Measurements from ENCODE around the gene SPATA9.
A peak's percentile ranks its signal among the peaks of the same experiment; 100 is the strongest.
"Not testable (repeated sequence)": the region's sequence is repeated elsewhere in the genome, so short reads cannot be mapped to it uniquely, and the experiment has no call there.

Gene SPATA9

DNA sequence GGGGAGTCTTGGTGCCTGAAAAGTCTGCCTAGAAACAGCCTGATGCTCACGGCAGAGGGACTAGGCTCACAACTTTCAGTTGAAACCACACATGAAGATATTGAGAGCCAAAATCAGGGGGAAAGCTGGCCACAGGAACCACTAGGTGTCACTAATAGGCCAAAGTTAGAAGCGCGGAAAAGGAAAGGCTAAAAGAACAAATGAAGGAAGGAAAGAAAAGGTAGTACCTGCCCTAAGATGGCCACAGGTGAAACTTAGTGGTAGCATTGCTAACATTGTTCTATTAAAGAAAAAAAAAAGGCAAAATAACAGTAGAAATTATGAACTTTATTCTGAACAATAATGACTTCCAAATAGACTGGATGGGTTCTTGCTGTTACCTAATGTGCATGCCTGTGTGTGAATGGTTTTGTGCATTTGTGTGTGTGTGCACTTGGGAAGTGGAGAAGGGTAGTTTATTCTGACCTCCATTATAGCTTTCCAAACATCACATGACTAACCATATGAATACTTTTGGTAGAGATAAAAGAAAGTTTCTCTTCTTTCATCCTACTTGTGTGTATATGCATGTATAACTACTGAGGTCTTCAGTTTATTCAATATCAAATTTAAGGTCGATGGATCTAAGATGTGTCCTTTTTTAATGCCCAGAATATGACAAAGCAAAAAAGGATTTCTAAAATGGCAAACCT, 38.3 kb downstream of the SPATA9 start:
- H3K4me3 ChIP-seq (ENCODE audit: control insufficient read depth, low read depth, low read length) = no peak overlapping the region
- peak; percentile 67 for DNase-seq (ENCODE audit: low read depth)
- TF ChIP-seq, protein P1, sequence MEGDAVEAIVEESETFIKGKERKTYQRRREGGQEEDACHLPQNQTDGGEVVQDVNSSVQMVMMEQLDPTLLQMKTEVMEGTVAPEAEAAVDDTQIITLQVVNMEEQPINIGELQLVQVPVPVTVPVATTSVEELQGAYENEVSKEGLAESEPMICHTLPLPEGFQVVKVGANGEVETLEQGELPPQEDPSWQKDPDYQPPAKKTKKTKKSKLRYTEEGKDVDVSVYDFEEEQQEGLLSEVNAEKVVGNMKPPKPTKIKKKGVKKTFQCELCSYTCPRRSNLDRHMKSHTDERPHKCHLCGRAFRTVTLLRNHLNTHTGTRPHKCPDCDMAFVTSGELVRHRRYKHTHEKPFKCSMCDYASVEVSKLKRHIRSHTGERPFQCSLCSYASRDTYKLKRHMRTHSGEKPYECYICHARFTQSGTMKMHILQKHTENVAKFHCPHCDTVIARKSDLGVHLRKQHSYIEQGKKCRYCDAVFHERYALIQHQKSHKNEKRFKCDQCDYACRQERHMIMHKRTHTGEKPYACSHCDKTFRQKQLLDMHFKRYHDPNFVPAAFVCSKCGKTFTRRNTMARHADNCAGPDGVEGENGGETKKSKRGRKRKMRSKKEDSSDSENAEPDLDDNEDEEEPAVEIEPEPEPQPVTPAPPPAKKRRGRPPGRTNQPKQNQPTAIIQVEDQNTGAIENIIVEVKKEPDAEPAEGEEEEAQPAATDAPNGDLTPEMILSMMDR (conservative IDR thresholded peaks at IDR 0.05; ENCODE audit: control insufficient read depth, insufficient read depth, low read depth, low read length) = peak; percentile 81

DNA sequence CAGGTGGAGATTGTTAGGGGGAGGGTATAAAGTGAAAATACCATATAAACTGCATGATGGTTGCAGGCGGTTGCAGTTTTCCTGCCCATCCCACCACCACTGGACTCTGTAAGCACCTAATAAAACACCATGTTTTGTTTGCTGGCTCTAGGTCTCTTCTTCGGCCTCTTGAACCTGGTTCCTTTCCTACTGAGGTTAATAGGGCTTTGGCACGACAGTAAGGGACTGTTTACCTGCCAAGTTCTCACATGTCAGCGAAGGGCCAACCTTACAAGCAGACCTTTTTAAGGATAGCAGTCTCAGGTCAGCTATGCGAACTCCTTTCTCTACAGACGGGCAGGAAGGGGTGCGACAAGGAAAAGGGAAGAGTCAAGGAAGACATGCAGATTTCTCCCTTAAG, 39.6 kb downstream of the SPATA9 start:
- TF ChIP-seq, protein P1 (conservative IDR thresholded peaks at IDR 0.05; ENCODE audit: control insufficient read depth, insufficient read depth, low read depth, low read length) = no peak
- no peak overlapping the region for H3K4me3 ChIP-seq (ENCODE audit: control insufficient read depth, low read depth, low read length)
- no peak for DNase-seq (ENCODE audit: low read depth)

DNA sequence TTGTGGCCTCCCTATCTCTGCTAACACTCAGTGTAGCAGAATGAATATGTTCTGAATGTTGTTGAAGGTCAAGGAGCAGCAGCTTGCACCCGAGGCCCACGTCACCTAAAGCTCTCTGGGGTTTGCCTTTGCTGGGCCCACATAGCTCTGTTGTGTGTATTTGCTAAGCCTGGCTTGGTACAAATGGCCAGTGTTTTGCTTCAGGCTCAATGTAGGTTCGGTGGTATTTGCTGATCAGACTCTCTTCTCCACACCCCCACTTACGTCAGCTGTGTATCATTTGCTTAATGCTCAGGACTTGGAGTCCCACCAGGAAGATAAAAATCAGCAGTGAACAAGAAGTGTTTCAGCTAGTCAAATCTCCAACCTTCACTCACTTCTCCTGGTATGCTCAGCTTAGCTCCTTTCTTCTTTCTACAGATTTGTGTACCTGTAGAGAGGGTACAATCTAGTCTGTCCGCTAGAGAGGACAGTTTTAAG, 41.0 kb downstream of the SPATA9 start:
- DNase-seq (ENCODE audit: low read depth) = peak; percentile 85
- TF ChIP-seq, protein P1 (conservative IDR thresholded peaks at IDR 0.05; ENCODE audit: control insufficient read depth, insufficient read depth, low read depth, low read length) = no peak
- no peak overlapping the region for H3K4me3 ChIP-seq (ENCODE audit: control insufficient read depth, low read depth, low read length)

DNA sequence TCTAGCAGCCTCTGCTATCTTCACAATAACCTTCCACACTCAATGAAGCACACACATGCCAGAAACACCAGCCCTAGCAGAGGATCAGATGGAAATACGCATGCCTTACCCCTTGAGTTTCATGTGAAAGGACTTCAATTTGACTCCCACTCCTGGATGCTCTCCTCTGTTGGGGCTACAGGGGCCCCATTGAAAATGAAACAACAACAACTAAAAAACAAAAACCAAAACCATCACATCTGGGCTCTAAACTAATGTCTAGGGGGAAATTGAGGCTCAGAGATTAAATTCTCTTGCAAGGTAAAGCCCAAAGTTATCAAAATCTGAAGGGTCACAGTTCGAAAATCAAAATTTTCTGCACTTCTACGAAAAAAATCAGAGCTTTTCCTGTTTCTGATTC, 44.2 kb downstream of the SPATA9 start:
- no peak for DNase-seq (ENCODE audit: low read depth)
- H3K4me3 ChIP-seq (ENCODE audit: control insufficient read depth, low read depth, low read length) = no peak overlapping the region
- TF ChIP-seq, protein P1 (conservative IDR thresholded peaks at IDR 0.05; ENCODE audit: control insufficient read depth, insufficient read depth, low read depth, low read length) = no peak

DNA sequence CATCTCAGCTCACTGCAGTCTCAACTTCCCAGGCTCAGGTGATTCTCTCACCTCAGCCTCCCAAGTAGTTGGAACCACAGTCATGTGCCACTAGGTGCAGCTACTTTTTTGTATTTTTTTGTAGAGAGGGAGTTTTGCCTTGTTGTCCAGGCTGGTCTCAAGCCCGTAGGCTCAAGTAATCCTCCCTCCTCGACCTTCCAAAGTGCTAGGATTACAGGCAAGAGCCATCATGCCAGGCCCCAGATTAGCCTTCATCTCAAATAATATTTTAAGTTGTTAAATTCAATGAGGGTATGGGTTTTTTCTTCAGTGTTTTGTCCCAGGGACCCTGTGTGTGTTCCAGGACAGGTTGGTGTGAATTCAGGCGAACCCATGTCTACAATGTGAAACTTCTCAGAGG, 48.7 kb downstream of the SPATA9 start:
- TF ChIP-seq, protein P1 (conservative IDR thresholded peaks at IDR 0.05; ENCODE audit: control insufficient read depth, insufficient read depth, low read depth, low read length) = no peak
- H3K4me3 ChIP-seq (ENCODE audit: control insufficient read depth, low read depth, low read length) = no peak overlapping the region
- no peak for DNase-seq (ENCODE audit: low read depth)

DNA sequence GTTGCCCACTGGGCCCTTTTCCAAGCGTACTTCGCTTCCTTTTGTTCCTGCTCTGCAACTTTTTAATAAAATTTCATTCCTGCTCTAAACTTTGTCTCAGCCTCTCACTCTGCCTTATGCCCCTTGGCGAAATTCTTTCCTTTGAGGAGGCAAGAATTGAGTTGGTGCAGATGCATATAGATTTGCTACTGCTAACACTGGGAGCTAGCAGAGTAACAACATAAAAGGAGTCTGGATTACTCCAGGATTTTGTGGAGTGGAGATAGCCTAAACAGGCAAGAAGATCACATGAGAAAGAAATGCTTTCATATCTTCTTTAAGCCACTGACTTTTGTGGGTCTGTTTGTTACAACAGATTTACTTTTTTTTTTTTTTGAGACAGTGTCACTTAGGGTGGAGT, 49.1 kb downstream of the SPATA9 start:
- DNase-seq (ENCODE audit: low read depth) = no peak
- TF ChIP-seq, protein P1 (conservative IDR thresholded peaks at IDR 0.05; ENCODE audit: control insufficient read depth, insufficient read depth, low read depth, low read length) = no peak
- no peak overlapping the region for H3K4me3 ChIP-seq (ENCODE audit: control insufficient read depth, low read depth, low read length)

DNA sequence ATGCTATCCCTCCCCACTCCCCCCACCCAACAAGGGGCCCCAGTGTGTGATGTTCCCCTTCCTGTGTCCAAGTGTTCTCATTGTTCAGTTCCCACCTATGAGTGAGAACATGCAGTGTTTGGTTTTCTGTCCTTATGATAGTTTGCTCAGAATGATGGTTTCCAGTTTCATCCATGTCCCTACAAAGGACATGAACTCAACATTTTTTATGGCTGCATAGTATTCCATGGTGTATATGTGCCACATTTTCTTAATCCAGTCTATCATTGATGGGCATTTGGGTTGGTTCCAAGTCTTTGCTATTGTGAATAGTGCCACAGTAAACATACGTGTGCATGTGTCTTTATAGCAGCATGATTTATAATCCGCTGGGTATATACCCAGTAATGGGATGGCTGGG, 49.8 kb downstream of the SPATA9 start:
- not testable (repeated sequence) for H3K4me3 ChIP-seq (ENCODE audit: control insufficient read depth, low read depth, low read length); DNase-seq (ENCODE audit: low read depth)

All from fibroblast of mammary gland (primary cell).